HG03039 (cell line): ENCODE data around the gene ETV3.

Source experiments
- ATAC-seq: cut with Tn5 transposase; IDR thresholded peaks from one replicate; pipeline ENCODE4 v1.9.1; 2021; ENCODE audit warnings: mild to moderate bottlenecking, moderate library complexity; ENCODE audit not compliant: unreplicated experiment

The ETV3 gene

DNA sequence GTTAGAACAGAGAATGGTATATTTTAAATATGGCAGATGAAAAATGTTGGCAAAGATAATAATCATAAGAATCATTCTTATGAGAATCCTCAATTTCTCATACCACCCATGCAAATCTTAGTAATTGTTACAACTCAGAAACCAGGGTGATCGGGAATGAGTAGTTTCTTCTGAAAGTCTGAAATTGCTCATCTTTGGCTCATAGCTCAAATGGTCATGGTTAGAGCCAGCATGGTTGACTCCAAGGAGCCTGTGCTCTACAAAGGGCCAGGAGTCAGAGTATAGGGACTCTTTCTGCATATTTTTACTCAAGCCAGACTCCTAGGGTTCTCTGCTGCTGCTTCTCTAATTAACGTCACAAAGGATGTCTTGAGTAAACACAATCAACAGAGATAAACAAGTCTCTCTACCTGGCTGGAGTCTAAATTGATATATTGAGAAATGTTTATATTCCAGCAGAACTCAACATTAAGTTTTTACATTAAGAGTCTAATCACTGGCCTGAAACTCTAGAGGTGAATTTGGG is 1.9 kb upstream of the ETV3 start:
- ATAC-seq, result no peak

DNA sequence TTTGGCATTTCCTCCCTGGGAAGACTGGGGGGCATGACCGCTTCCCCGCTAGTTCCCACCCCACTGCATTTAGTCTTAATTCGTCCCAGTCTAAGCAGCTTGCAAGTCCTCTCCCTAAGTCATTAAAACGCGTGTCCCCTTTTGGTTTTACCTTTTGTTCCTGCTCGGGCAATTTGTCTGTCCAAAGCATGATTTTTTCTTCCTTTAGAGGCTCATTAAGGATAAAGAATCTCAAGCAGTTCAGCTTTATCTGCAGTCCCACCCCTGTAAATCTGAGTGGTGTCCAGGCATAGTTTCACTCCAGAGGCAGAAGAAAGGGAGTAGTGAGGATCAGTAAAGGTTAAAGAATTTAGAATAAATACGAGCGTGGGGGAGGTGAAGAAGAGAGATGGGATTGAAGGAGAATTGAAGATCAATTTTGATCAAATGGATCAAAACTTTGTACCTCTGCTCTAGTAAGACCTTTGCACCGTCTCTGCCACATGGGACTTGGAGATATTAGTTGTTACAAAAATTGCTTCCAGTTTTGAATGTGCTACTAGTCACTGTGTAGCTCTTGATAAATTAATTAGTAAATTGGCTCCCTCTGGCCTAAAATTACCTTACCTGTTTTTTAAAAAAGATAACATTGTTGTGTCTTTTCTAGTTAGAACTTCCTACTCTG is 989 bp upstream of the ETV3 start:
- no peak for ATAC-seq

GRCh38 chr1:157137408-157138219 is 581 bp downstream of the ETV3 start:
- no peak for ATAC-seq

- ATAC-seq, result no peak
Measured at GRCh38 chr1:157137046-157137407, 1.2 kb downstream of the ETV3 start.

DNA sequence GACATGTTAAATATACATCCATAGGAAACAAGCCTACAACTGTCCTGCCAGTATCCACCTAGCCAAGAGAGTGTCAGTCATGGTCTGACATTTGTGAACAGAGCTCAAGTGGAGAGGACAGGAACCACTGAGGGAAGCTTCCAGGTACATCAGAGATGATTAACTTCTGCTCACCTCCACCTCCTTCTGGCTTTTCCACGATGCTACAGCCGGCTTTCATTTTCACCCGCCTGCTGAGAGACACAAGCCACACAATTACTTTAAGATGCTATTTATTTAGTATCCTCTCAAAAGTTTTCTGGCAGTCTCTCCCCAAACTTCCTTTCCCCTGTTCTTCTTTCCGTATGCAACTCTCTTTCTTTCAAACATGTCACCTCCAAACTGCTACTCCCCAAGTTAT is 2.1 kb downstream of the ETV3 start:
- no peak for ATAC-seq

DNA sequence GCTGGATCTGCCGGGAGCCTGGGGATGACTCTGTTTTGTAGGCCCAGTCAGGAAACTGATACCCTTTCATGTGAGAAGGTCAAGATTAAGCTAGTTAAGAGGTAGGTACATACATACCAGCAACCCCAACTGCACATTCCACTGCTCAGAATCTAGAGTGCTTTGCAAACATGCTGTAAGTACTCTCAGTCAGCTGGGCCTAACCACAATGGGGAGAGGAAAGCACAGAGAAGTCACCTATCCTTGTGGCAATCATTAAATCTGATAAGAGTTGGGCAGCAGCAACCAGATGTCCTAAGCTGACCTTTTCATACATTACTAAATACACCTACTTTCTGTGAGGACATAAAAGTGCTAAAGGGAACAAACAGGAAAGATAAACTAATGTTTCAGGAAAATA is 2.5 kb downstream of the ETV3 start:
- no peak for ATAC-seq

- ATAC-seq, result no peak
Measured at GRCh38 chr1:157135070-157135469, 3.1 kb downstream of the ETV3 start.

GRCh38 chr1:157134442-157134841 is 3.8 kb downstream of the ETV3 start:
- ATAC-seq, result no peak

DNA sequence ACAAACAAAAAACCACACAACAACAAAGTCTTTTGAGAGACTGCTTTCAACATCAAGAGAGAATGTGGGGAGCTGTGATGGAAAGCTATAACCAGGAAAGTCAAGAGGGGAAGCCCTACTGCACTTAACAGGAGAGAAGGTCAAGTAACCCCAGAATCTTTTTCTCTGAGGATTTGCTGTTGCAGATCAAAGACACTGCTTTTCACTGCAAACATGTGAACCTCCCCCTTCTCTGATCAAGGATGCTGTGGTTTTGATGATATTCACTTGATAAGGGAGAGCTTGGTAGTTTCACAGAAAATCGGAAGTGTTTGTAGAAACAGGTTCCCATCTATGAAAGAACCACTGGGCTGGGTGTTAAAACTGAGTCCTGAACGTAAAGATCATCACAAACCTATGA is 4.8 kb downstream of the ETV3 start:
- ATAC-seq, result no peak

DNA sequence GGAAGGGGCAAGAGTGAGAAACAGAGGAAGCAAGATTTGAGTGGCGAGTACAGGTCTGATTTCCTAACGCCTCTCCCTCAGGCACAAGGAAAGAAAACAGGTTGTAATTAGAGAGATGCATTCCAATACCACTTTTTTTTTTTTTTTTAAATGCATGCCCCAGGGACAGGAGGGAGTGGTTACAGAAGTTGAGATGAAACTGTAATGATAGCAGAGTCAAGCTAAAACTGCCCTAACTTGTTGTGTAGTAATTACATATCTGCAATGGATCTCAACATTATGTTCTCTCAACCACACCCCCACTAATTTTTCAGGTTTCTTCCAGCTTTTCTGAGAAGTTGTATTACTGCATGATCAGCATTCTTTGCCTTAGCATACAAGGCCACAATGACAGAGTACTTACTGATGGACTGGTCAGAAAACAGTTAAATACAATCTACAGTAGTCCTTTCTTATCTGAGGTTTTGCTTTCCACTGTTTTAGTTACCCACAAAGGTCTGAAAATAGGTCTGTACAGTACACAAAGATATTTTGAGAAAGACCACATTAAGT is 5.5 kb downstream of the ETV3 start:
- no peak for ATAC-seq

DNA sequence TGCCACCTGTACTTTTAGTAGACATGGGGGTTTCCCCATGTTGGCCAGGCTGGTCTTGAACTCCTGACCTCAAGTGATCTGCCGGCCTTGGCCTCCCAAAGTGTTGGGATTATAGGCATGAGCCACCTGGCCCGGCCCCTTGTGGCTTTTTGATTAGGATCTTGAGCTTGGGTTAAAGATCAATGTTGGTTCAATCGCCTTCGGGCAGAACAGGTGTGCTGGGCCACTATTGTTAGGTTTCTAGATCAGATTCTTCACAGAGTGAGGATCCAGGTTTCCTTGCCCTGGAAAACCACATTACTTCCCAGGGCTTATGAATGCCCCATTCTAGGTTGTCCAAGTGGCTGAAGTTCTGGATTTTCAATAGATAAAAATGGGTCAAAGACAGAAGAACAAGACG is 6.1 kb downstream of the ETV3 start:
- ATAC-seq, result no peak

DNA sequence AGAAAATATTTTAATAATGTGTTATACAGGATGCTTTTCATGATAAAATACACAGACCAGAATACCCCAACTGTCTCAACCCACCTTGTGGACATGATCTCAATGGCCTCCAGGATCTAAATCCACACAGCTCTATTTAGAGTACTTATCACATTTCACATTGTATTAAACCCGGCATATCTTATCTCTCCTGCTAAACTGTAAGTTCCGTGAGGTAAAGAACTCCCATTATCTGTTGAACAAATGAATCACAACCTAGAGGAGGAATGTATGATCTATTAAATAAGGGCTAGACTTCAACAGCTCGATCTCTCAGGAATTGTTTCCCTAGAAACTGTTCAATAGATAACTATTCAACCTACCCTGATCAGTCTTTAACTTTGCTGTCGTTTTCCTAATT is 6.9 kb downstream of the ETV3 start:
- ATAC-seq, result no peak

GRCh38 chr1:157124855-157125254 is 13.3 kb downstream of the ETV3 start:
- ATAC-seq, result no peak

DNA sequence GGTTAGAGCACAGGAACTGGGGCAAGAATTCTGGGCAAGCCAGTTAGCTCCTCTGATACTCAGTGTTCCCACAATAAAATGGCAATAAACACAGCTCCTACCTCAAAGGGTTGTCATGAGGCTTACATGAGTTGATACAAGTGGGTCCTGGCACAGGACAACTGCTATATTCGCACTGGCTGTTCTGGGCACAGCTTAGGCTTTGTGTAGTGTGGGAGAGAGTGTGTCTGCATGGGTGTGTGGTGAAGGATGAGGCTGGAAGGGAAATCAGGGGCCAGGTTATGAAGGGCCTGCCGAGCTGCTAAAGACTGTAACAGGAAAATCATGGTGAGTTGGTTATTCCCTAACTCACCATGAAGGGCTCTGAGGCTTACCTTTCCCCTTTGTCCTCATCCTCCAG is 18.7 kb downstream of the ETV3 start:
- no peak for ATAC-seq

- ATAC-seq, result no peak
Measured at GRCh38 chr1:157119008-157119407, 19.2 kb downstream of the ETV3 start.

GRCh38 chr1:157117527-157118057 is 20.6 kb downstream of the ETV3 start:
- no peak for ATAC-seq

DNA sequence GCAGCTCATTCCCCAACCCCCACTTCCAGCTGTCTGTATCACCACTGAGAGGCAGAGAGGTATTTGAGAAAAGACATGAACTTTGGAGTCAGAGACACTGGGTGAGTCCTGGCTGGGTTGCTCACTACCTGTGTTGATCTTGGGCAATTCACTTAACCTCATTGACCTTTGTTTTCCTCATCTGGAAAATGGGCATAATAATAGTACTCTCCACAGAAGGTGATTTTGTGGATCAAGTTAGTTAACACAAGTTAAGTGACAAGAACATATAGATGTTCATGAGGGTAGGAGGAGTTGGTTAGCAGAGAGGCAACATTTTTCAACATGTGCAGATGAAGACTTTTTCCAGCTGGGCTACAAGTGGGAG is 21.5 kb downstream of the ETV3 start:
- ATAC-seq, result no peak

GRCh38 chr1:157115851-157116736 is 22.1 kb downstream of the ETV3 start:
- ATAC-seq, result no peak

GRCh38 chr1:157115429-157115838 is 22.8 kb downstream of the ETV3 start:
- no peak for ATAC-seq

GRCh38 chr1:157114183-157115121 is 23.7 kb downstream of the ETV3 start:
- ATAC-seq, result no peak
